Measurements from ENCODE around the gene MYO10.

DNA sequence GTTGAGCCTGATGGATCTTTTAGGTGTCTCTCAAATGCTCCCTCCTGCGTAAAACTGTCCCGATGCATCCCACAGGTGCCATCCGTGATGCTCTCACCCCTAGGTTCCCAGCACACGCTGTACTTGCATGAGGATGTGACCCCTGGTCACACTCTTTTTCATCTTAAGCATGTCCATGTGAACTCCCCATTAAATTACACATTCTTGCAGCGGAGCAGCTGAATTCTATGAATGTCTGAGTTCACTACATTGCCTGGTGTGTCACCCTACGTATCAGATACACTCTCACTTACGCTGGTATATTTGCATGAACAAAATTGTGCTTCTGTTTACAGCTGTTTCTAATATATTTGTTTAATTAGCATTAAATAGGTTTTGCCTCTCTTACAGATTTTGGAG, 214.0 kb downstream of the MYO10 start:
- no peak for TF ChIP-seq ZC3H10 (CRISPR knock-in tag; IDR thresholded peaks at IDR 0.05)
- no peak for TF ChIP-seq ZFP30 (CRISPR knock-in tag; IDR thresholded peaks at IDR 0.05)
- no peak for TF ChIP-seq SNAI2 (CRISPR knock-in tag; IDR thresholded peaks at IDR 0.05)
- no peak for TF ChIP-seq ZFP3 (CRISPR knock-in tag; IDR thresholded peaks at IDR 0.05)
- TF ChIP-seq, protein P1, sequence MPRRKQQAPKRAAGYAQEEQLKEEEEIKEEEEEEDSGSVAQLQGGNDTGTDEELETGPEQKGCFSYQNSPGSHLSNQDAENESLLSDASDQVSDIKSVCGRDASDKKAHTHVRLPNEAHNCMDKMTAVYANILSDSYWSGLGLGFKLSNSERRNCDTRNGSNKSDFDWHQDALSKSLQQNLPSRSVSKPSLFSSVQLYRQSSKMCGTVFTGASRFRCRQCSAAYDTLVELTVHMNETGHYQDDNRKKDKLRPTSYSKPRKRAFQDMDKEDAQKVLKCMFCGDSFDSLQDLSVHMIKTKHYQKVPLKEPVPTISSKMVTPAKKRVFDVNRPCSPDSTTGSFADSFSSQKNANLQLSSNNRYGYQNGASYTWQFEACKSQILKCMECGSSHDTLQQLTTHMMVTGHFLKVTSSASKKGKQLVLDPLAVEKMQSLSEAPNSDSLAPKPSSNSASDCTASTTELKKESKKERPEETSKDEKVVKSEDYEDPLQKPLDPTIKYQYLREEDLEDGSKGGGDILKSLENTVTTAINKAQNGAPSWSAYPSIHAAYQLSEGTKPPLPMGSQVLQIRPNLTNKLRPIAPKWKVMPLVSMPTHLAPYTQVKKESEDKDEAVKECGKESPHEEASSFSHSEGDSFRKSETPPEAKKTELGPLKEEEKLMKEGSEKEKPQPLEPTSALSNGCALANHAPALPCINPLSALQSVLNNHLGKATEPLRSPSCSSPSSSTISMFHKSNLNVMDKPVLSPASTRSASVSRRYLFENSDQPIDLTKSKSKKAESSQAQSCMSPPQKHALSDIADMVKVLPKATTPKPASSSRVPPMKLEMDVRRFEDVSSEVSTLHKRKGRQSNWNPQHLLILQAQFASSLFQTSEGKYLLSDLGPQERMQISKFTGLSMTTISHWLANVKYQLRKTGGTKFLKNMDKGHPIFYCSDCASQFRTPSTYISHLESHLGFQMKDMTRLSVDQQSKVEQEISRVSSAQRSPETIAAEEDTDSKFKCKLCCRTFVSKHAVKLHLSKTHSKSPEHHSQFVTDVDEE (CRISPR knock-in tag; IDR thresholded peaks at IDR 0.05) = no peak
- no peak for TF ChIP-seq TCF4 (CRISPR knock-in tag; IDR thresholded peaks at IDR 0.05; ENCODE audit: borderline replicate concordance)
- TF ChIP-seq ISL1 (CRISPR knock-in tag; IDR thresholded peaks at IDR 0.05) = no peak
- TF ChIP-seq OSR1 (CRISPR knock-in tag; IDR thresholded peaks at IDR 0.05) = no peak
- TF ChIP-seq GLIS3 (CRISPR knock-in tag; IDR thresholded peaks at IDR 0.05) = no peak
- no peak for TF ChIP-seq PPARA (CRISPR knock-in tag; IDR thresholded peaks at IDR 0.05; ENCODE audit: borderline replicate concordance)
- TF ChIP-seq POU6F1 (CRISPR knock-in tag; IDR thresholded peaks at IDR 0.05; ENCODE audit: borderline replicate concordance, low read depth) = no peak
- TF ChIP-seq, protein P2, sequence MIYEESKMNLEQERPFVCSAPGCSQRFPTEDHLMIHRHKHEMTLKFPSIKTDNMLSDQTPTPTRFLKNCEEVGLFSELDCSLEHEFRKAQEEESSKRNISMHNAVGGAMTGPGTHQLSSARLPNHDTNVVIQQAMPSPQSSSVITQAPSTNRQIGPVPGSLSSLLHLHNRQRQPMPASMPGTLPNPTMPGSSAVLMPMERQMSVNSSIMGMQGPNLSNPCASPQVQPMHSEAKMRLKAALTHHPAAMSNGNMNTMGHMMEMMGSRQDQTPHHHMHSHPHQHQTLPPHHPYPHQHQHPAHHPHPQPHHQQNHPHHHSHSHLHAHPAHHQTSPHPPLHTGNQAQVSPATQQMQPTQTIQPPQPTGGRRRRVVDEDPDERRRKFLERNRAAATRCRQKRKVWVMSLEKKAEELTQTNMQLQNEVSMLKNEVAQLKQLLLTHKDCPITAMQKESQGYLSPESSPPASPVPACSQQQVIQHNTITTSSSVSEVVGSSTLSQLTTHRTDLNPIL (CRISPR knock-in tag; IDR thresholded peaks at IDR 0.05; ENCODE audit: low read depth) = no peak
- no peak for TF ChIP-seq PATZ1 (CRISPR knock-in tag; IDR thresholded peaks at IDR 0.05; ENCODE audit: borderline replicate concordance)
- no peak for TF ChIP-seq ARNTL (CRISPR knock-in tag; IDR thresholded peaks at IDR 0.05; ENCODE audit: borderline replicate concordance, low read depth)
